Fibroblast of skin of abdomen (primary cell): ENCODE measurements around the gene MEI4.
"Not testable (repeated sequence)": the region's sequence is repeated elsewhere in the genome, so short reads cannot be mapped to it uniquely, and the experiment has no call there.

ENCODE experiments used
- DNase-seq: peaks from one replicate; pipeline ENCODE4 v3.0.0-alpha.2; 2013

MEI4 gene

GRCh38 chr6:77678048-77678447 lies 25.2 kb downstream of the MEI4 start:
- peak; percentile 9 for DNase-seq

DNA sequence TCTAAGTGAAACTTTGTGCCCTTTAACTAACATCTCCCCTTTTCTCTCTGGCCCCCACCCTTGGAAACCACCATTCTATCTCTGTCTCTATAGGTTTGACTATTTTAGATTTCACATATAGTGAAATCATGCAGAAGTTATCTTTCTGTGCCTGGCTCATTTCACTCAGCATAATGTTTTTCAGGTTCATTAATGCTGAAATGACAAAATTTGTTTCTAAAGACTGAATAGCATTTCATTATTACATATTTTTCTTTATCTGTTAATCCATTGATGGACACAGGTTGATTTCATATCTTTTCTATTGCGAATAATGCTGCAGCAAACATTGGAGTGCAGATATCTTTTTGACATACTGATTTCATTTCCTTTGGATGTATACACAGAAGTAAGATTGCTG lies 30.7 kb downstream of the MEI4 start:
- no peak for DNase-seq

- no peak for DNase-seq
These were observed 34.1 kb downstream of the MEI4 start for GRCh38 chr6:77686931-77687330.

GRCh38 chr6:77688649-77689048 lies 35.8 kb downstream of the MEI4 start:
- DNase-seq: no peak

GRCh38 chr6:77700095-77700494 lies 47.3 kb downstream of the MEI4 start:
- DNase-seq: not testable (repeated sequence)

- no peak for DNase-seq
These were observed 54.8 kb downstream of the MEI4 start for GRCh38 chr6:77707603-77708002.

DNA sequence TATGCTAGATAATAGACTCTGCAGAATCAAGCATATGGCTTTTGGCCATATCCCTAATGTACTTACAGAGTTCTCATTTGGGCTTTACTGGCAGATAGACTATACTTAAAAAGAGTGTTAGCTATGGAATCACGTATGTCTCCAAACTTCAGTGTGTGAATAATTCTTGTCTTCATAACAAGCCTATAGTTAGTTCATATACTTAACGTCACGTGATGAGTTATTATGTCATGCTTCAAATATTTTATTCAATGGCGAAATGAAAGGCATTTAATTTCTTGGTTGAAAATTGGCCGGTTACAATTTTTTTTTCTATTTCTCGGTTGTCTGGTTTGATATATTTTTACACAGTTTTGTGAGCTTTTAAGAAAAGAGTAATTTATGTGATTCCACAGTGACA lies 62.7 kb downstream of the MEI4 start:
- no peak for DNase-seq

DNA sequence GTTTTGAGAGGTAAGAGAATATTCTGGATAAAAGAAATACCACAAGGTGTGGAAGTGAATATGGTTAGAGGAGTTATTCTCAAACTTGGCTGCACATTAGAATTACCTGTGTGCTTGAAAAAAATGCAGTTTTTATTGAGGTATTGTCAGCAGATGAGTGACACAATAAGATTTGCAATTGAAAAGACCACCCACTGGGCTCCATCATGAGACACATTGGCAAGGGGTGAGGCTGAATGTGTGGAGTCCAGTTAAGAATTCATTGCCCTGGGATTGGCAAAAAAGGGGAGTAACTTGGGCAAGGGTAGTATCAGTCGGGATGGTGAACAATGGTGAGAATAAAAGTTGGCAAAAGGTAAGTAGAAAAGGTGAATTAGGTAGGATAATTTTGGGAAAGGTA lies 63.5 kb downstream of the MEI4 start:
- no peak for DNase-seq

- DNase-seq: not testable (repeated sequence)
These were observed 83.2 kb downstream of the MEI4 start for GRCh38 chr6:77736010-77736409.

DNA sequence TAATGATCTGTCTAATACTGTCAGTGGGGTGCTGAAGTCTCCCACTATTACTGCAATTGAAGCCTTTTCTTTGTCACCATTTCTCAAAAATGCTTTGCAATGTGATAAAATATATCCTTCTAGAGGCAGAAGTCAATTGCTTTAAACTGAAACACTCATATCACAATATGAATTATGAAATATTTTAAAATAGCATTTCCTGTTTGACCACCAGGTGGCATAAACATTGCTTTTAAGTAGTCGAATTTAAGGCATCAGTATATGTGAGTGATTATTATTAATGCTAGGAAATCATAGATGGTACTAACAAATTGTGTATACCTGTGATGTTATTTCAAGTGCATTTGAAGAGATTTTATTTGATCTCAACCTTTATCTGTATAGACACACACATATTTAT lies 87.5 kb downstream of the MEI4 start:
- peak; percentile 2 for DNase-seq

DNA sequence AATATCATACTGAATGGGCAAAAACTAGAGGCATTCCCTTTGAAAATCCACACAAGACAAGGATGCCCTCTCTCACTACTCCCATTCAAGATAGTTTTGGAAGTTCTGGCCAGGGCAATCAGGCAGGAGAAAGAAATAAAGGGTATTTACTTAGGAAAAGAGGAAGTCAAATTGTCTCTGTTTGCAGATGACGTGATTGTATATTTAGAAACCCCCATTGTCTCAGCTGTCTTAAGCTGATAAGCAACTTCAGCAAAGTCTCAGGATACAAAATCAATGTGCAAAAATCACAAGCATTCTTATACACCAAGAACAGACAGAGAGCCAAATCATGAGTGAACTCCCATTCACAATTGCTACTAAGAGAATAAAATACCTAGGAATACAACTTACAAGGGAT lies 99.3 kb downstream of the MEI4 start:
- not testable (repeated sequence) for DNase-seq

DNA sequence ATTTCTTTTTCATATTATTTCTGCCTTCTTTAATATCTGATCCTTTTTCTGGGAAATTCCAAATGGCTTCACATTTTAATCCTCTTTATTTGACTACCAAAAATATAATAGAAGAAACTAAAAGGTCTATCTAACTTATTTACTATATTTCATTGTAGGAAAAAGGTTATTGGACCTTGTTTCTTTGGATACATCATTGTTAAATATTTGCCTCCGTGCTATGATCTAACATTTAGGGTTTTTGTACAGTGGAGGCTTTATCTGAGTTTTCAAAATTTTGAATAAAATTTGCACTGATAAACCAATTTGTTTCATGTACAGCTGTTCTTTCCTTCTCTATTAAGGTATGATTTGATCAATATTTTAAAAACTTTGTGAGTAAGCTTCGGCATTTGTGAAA lies 109.5 kb downstream of the MEI4 start:
- no peak for DNase-seq

GRCh38 chr6:77763124-77763523 lies 110.3 kb downstream of the MEI4 start:
- no peak for DNase-seq

DNA sequence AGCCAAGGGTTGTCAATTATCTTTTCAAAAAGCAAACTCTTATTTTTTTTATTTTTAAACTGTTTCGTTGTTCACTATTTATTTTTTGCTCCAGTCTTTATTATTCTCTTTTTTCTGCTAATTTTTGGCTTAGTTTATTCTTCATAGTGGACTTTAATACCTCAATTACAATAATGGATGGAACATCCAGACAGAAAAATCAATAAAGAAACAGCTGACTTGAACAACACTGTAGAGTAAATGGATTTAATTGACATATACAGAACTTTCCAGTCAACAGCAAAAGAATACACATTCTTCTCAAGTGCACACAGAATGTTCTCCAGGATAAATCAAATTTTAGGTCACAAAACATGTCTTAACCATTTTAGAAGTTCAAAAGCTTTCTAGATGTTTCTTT lies 111.5 kb downstream of the MEI4 start:
- no peak for DNase-seq

- DNase-seq: no peak
These were observed 120.5 kb downstream of the MEI4 start for GRCh38 chr6:77773157-77773822.

GRCh38 chr6:77774457-77774856 lies 121.6 kb downstream of the MEI4 start:
- no peak for DNase-seq

- no peak for DNase-seq
These were observed 123.6 kb downstream of the MEI4 start for GRCh38 chr6:77776441-77776840.

GRCh38 chr6:77778527-77778926 lies 125.7 kb downstream of the MEI4 start:
- DNase-seq: no peak

DNA sequence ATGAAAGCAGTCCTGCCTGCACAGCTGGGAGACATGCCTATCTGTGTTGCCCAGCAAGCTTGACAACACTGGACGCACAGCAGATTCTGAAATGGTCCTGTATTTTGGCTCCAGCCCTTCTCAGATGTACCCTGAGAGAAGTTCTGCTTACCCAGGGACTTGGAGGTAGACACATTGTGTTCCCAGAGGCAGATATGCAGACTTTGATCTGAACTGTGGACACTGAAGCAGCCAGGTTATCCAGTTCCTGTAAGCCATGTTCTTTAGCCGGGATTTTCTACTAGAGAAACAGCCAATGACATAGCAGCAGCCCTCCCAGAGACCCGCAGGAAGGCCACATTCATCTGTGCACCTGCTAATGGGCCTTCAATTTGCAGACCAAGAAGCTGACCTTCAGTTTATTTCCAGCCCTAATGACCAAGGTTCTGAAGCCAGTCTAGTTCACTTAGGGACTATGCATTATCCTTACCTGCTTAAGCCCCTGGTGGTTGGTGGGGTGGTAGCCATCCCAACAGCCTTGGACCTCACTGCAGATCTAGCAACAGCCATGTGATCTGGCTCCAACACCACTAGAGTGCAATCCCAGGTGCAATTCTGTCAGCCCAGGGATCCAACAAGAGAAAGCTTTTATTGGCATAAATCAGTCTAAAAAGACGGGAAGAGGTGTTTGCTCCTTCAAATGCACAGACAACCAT lies 134.2 kb downstream of the MEI4 start:
- DNase-seq: no peak

DNA sequence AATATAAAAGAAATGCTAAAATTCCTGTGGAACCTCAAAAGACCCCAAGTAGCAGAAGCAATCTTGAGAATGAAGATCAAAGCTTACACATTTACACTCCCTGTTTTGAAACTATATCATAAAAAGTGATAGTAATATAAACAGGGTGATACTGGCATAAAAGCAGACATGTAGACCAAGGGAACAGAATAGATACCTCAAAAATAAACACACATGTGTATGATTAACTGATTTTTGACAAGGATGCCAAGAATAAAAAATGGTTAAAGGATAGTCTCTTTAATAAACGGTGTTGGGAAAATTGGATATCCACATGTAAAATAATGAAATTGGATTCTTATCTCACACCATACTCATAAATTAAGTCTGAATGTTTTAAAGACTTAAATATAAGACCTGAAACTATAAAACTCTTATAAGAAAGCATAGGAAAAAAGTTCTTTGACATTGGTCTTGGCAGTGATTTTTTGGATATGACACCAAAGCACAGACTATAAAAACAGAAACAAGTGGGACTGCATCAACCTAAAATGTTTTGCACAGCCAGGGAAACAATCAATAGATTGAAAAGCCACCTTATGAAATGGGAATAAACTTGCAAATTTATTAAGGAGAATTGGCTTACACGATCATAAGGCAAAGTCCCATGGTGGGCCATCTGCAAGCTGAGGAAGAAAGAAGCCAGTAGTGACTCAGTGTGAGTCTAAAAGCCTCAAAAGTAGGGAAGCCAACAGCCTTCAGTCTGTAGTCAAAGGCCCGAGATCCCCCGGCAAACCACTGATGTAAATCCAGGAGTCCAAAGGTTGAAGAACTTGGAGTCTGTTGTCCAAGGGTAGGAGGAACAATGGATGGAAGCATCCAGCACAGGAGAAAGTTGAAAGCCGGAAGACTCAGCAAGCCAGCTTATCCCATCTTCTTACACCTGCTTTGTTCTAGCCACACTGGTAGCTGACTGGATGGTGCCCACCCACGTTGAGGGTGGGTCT lies 144.3 kb downstream of the MEI4 start:
- no peak for DNase-seq

GRCh38 chr6:77812304-77812703 lies 159.5 kb downstream of the MEI4 start:
- no peak for DNase-seq

GRCh38 chr6:77813090-77813489 lies 160.3 kb downstream of the MEI4 start:
- no peak for DNase-seq

DNA sequence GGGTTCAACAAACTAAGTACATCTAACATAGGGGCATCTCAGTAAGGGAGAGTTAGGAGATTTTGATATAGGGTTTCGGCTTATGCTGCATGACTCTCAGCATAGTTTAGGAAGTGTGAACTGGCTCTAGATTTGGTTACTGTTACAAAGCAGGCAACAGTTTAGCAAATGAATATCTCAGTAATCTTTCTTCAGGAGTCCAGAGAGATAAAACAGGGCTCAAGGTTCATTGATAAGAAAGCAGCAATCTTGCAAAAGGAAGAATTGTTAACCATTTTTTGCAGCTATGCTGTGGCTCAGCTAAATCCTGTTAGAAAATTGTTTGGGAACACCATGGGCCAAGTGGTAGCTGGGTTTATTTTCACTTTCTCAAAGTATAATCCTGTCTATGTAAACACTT lies 161.3 kb downstream of the MEI4 start:
- DNase-seq: no peak
